ENCODE data around the gene ZNF710.

DNA sequence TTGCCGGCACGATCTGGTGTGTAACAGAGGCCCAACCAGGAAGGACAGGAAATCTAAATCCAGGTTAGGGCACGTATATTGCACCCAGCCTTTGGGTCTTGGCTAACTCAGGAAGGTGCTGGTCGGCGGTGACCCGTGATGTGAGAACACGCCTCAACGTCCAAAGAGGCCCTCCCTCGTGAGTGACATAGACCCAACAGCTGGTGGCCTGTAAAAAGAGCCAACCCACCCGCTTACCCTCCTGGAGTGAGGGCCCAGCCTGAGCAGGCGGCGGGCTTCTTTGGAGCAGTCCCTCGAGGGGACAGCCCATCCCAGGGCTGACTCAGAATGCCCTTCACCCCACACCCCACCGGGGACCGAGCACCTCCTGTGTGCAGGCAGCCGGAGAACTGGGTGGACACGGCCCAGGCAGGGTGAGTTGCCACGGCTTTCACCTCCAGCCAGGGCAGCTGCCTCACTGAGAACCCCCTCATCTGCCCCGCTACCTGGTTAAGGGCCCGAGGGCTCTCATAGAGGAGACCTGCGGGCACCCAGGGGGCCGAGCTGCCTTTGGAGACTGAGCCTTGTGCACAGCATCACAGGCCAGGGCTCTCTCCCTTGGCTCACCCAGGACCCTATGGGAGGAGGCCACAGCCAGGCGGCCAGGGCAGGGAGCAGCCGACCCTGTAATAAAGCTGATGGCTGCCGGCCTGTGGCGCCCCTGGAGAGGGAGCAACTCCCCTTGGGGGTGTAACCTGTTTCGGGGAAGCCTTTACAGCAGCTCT, 41.8 kb downstream of the ZNF710 start:
- no peak for TF ChIP-seq POLR2A (IDR thresholded peaks at IDR 0.05; ENCODE audit: low read length)
- TF ChIP-seq GATA1 (IDR thresholded peaks at IDR 0.05; ENCODE audit: low read depth, low read length) = no peak

Data from erythroblast (primary cell).